Body of pancreas (tissue), 4 donors: ENCODE results near the gene FKBP7. TPM values are rescaled to one million over a fixed set of nuclear protein-coding genes. Genes with fewer than 3 reads are reported as not detected.
A peak's percentile ranks its signal among the peaks of the same experiment; 100 is the strongest.
"Not testable (repeated sequence)": the region's sequence is repeated elsewhere in the genome, so short reads cannot be mapped to it uniquely, and the experiment has no call there.

Experiments
- ATAC-seq: fragments of 150-250 bp; one replicate; pipeline ENCODE4 v1.9.1; 2016
- DNase-seq, 4 donors: peaks; one replicate each; pipeline ENCODE4 v3.0.0-alpha.2; 2019
- H3K27ac ChIP-seq, 4 donors: fragments of 200-600 bp; sonication (generic); 1 replicate in 3 of 4; 2 replicates in 1 of 4; pipeline versions ENCODE4 v1.5.1 to v1.6.1; 2016 to 2019; ENCODE audit warnings: mild to moderate bottlenecking in 1 of 4, mixed read lengths in 1 of 4, moderate library complexity in 1 of 4
- H3K27me3 ChIP-seq, 2 donors: fragments of 200-600 bp; sonication (generic); one replicate each; pipeline ENCODE4 v1.6.0; 2016; ENCODE audit warnings: mild to moderate bottlenecking in 1 of 2
- H3K36me3 ChIP-seq, 2 donors: fragments of 200-600 bp; sonication (generic); replicated peaks in 1 of 2; 2 replicates each; pipeline ENCODE4 v1.5.1; 2016; ENCODE audit warnings: low read depth in 2 of 2; ENCODE audit not compliant: insufficient read depth in 1 of 2
- H3K4me1 ChIP-seq: fragments of 200-600 bp; sonication (generic); one replicate; pipeline ENCODE4 v1.6.0; 2016
- H3K4me3 ChIP-seq, 2 donors: fragments of 200-600 bp; sonication (generic); 1 replicate in 1 of 2; 2 replicates in 1 of 2; pipeline ENCODE4 v1.5.1; 2016 to 2019
- H3K9me3 ChIP-seq, 3 donors: fragments of 200-600 bp; sonication (generic); 1 replicate in 2 of 3; 2 replicates in 1 of 3; pipeline ENCODE4 v1.5.1; 2016
- POLR2A ChIP-seq, 3 donors: fragments of 450-650 bp; IDR thresholded peaks; one replicate each; pipeline ENCODE4 v1.6.1; 2016; ENCODE audit warnings: antibody characterized with exemption in 3 of 3, mild to moderate bottlenecking in 2 of 3
- WGBS, 2 donors: methylation state at CpG; one replicate each; pipeline ENCODE4 v1.1.5; 2017; 5-methylcytosine and 5-hydroxymethylcytosine counted together
- intact Hi-C: fragments of 100-400 bp; cut with DNase I; formaldehyde crosslinking; loops from one replicate; pipeline ENCODE4 v1.15.1; 2023
- total RNA-seq, 2 donors: library from RNA; depleted of rRNA; stranded (reverse); fragments of >200 nt; gene quantifications; one replicate each; pipeline ENCODE4 v1.1.0, GENCODE V29; 2016
- TF ChIP-seq, protein P1 (sequence below), 7 experiments: fragments of 450-650 bp in 4 of 7; fragments of 200-600 bp in 3 of 7; sonication (generic) in 3 of 7; IDR thresholded peaks; one replicate each; pipeline ENCODE4 v1.5.1; 2016 to 2019; ENCODE audit warnings: antibody characterized with exemption in 7 of 7

The FKBP7 gene, protein sequence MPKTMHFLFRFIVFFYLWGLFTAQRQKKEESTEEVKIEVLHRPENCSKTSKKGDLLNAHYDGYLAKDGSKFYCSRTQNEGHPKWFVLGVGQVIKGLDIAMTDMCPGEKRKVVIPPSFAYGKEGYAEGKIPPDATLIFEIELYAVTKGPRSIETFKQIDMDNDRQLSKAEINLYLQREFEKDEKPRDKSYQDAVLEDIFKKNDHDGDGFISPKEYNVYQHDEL
- 1 to 10 TPM; 2.9 to 4.6 TPM for total RNA-seq

DNA sequence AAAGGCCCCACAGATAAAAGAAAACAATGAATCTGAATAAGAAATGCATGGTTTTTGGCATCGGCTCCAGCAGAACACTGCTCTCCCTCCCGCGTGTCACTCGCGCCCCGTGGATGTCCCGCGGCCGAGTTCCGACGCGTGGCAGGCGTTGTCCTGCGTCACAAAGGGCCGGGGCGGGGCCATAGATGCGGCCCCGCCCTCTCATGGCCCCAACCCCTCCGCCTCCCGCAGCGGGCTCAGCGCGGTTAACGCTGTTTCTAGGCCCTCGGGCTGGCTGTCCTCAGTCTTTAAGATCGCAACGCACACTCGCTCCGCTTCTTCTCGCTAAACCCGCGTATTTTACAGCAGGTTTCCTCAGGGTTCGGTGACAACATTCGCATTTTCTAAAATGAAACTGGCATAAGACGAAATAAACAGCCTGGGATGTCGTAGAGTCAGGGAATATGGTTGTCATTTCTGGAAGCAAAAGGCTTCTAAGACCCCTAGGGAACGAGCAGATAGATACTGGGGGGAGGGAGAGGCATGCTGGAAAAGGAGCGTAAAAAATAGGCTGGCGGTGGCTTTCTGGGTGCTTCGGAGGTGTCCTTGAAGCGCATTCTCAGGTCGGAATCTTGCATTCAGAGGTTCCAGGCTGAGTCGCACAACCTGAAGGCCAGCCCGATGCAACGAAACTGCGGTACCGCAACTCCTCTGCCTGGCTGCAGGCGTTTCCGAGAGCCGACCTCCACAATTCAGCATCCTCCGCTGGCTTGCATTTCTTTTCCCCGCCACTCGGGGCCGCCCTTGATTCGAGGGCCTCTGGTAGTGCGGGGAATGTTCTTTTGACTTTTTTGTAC is at the start of gene FKBP7:
Gene FKBP7, minus strand, starts transcription at position 162 of the 836 bp plus-strand sequence. Its CDS starts 101 bp downstream, at position 61.
- H3K9me3 ChIP-seq: no peaks in the 10 kb centered on the region
- intact Hi-C loops: no loop called here
- peak; percentile 53 to 83 (median 82) for TF ChIP-seq POLR2A (IDR thresholded peaks at IDR 0.05)
- TF ChIP-seq, protein P1, sequence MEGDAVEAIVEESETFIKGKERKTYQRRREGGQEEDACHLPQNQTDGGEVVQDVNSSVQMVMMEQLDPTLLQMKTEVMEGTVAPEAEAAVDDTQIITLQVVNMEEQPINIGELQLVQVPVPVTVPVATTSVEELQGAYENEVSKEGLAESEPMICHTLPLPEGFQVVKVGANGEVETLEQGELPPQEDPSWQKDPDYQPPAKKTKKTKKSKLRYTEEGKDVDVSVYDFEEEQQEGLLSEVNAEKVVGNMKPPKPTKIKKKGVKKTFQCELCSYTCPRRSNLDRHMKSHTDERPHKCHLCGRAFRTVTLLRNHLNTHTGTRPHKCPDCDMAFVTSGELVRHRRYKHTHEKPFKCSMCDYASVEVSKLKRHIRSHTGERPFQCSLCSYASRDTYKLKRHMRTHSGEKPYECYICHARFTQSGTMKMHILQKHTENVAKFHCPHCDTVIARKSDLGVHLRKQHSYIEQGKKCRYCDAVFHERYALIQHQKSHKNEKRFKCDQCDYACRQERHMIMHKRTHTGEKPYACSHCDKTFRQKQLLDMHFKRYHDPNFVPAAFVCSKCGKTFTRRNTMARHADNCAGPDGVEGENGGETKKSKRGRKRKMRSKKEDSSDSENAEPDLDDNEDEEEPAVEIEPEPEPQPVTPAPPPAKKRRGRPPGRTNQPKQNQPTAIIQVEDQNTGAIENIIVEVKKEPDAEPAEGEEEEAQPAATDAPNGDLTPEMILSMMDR (IDR thresholded peaks at IDR 0.05): peak; percentile 41 to 74 (median 60)
- WGBS, 2 donors: 0 to 1% methylated on average over 38 to 56 of the region's 56 CpGs
- H3K27ac ChIP-seq: peak within 1 kb of the TSS; percentile 92 to 98 (median 96)
- DNase-seq (peak; percentile 80 to 88 (median 83)), ATAC-seq (peak; percentile 70)
- H3K27me3 ChIP-seq: no peaks in the 10 kb centered on the region
- no peaks in the 10 kb centered on the region for H3K36me3 ChIP-seq
- peaks cover 39% of the 10 kb centered on the region for H3K4me1 ChIP-seq
- peak within 1 kb of the TSS; percentile 60 to 63 for H3K4me3 ChIP-seq

DNA sequence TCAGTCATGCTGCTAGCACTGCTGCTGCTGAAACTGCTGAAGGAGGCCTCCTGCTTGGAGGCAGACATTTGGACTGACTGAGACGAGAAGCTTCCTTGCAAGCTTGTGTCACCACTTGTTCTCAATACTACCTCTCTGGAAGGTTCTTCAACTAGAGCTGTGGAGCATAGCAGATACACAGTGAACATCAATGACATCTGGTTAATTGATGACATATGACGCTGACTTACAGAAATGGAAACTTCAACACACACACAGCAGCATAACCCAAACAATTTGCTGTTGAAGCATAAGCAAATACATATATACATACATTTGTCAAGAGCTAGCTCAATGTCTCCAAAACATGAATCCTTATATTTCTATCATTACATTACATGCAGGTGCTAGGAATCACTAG is 49.2 kb upstream of the FKBP7 start:
- intact Hi-C loops: no loop called here
- DNase-seq (no peak), ATAC-seq (no peak)
- no peak for TF ChIP-seq POLR2A (IDR thresholded peaks at IDR 0.05)
- TF ChIP-seq, protein P1 (IDR thresholded peaks at IDR 0.05): no peak
- Histone ChIP-seq H3K36me3 (peaks cover 0 to 2% of the 10 kb centered on the region in 2 donors), H3K9me3 (no peaks in the 10 kb centered on the region), H3K4me3 (no peak overlapping the region), H3K27ac (no peak overlapping the region), H3K27me3 (no peaks in the 10 kb centered on the region), H3K4me1 (peaks cover 7% of the 10 kb centered on the region)
- 86 to 90% methylated on average over 2 of the region's 2 CpGs for WGBS, 2 donors

DNA sequence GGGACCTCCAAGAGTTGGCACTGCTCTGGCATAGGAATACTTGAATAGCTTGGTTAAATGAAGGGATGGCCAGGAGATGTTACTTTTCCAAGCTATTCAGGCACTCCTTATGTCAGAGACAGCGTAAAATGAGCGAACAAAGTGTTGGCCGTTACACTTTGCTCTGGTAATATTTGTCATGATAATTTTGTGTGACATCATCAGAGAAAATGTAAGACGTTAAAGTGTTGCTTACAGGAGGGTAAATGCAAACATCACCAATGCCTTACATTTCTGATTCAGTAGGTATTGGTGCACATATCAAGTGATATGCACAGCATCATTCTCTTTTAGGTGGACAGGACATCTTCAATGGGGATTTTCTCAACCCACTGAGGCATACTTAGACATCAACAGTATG is 47.9 kb upstream of the FKBP7 start:
- no peak for ATAC-seq
- no peak for DNase-seq
- intact Hi-C loops: no loop called here
- WGBS, 2 donors: 88 to 91% methylated on average over 4 of the region's 4 CpGs
- peaks cover 7% of the 10 kb centered on the region for H3K4me1 ChIP-seq
- H3K27me3 ChIP-seq: no peaks in the 10 kb centered on the region
- TF ChIP-seq POLR2A (IDR thresholded peaks at IDR 0.05): no peak
- TF ChIP-seq, protein P1 (IDR thresholded peaks at IDR 0.05): no peak
- H3K9me3 ChIP-seq: no peaks in the 10 kb centered on the region
- H3K27ac ChIP-seq: no peak overlapping the region
- H3K36me3 ChIP-seq: no peaks in the 10 kb centered on the region
- no peak overlapping the region for H3K4me3 ChIP-seq

DNA sequence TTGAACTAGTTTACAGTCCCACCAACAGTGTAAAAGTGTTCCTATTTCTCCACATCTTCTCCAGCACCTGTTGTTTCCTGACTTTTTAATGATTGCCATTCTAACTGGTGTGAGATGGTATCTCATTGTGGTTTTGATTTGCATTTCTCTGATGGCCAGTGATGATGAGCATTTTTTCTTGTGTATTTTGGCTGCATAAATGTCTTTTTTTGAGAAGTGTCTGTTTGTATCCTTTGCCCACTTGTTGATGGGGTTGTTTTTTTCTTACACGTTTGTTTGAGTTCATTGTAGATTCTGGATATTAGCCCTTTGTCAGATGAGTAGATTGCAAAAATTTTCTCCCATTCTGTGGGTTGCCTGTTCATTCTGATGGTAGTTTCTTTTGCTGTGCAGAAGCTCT is 47.1 kb upstream of the FKBP7 start:
- 79 to 100% methylated on average over 1 of the region's 1 CpG for WGBS, 2 donors
- intact Hi-C loops, H3K4me3 ChIP-seq, H3K27ac ChIP-seq, H3K4me1 ChIP-seq, H3K9me3 ChIP-seq, DNase-seq, ATAC-seq, H3K36me3 ChIP-seq, H3K27me3 ChIP-seq: not testable (repeated sequence)

DNA sequence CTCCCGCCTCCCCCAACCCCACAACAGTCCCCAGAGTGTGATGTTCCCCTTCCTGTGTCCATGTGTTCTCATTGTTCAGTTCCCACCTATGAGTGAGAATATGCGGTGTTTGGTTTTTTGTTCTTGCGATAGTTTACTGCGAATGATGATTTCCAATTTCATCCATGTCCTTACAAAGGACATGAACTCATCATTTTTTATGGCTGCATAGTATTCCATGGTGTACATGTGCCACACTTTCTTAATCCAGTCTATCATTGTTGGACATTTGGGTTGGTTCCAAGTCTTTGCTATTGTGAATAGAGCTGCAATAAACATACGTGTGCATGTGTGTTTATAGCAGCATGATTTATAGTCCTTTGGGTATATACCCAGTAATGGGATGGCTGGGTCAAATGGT is 46.6 kb upstream of the FKBP7 start:
- H3K27ac ChIP-seq, H3K36me3 ChIP-seq, intact Hi-C loops, DNase-seq, H3K9me3 ChIP-seq, H3K27me3 ChIP-seq, ATAC-seq, H3K4me1 ChIP-seq, H3K4me3 ChIP-seq: not testable (repeated sequence)
- WGBS, 2 donors: 93 to 96% methylated on average over 5 of the region's 5 CpGs
